ENCODE data around the gene OSBPL5. TPM values are rescaled to one million over a fixed set of nuclear protein-coding genes. Genes with fewer than 3 reads are reported as not detected.

Gene OSBPL5
- total RNA-seq, 4 donors from 2014 or later = 9.2 to 18.5 (median 14.0) TPM

GRCh38 chr11:3204141-3205015 lies 39.3 kb upstream of the OSBPL5 start:
- in situ Hi-C loops (cut with MboI; ENCODE audit: low sequenced_read_pairs in 4 of 4) = no loop called here
- DNase-seq (no peak), ATAC-seq (no peak)
- intact Hi-C loops (cut with DNase I; ENCODE audit: low total_unique reads) = no loop called here
- TF ChIP-seq, protein P1, sequence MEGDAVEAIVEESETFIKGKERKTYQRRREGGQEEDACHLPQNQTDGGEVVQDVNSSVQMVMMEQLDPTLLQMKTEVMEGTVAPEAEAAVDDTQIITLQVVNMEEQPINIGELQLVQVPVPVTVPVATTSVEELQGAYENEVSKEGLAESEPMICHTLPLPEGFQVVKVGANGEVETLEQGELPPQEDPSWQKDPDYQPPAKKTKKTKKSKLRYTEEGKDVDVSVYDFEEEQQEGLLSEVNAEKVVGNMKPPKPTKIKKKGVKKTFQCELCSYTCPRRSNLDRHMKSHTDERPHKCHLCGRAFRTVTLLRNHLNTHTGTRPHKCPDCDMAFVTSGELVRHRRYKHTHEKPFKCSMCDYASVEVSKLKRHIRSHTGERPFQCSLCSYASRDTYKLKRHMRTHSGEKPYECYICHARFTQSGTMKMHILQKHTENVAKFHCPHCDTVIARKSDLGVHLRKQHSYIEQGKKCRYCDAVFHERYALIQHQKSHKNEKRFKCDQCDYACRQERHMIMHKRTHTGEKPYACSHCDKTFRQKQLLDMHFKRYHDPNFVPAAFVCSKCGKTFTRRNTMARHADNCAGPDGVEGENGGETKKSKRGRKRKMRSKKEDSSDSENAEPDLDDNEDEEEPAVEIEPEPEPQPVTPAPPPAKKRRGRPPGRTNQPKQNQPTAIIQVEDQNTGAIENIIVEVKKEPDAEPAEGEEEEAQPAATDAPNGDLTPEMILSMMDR (IDR thresholded peaks at IDR 0.05 in 4 of 5, conservative IDR thresholded peaks at IDR 0.05 in 1 of 5) = no peak
- TF ChIP-seq POLR2A (IDR thresholded peaks at IDR 0.05) = no peak
- Histone ChIP-seq H3K9me3 (no peaks in the 10 kb centered on the region), H3K4me3 (no peak overlapping the region), H3K27me3 (peaks cover 19 to 43% (median 40%) of the 10 kb centered on the region in 3 donors), H3K4me1 (no peaks in the 10 kb centered on the region), H3K36me3 (no peaks in the 10 kb centered on the region), H3K27ac (no peak overlapping the region)

- Histone ChIP-seq H3K9me3 (no peaks in the 10 kb centered on the region), H3K4me3 (no peak overlapping the region), H3K27me3 (peaks cover 19 to 43% (median 40%) of the 10 kb centered on the region in 3 donors), H3K36me3 (no peaks in the 10 kb centered on the region), H3K27ac (no peak overlapping the region), H3K4me1 (no peaks in the 10 kb centered on the region)
- no peak for TF ChIP-seq POLR2A (IDR thresholded peaks at IDR 0.05)
- TF ChIP-seq, protein P1 (IDR thresholded peaks at IDR 0.05 in 4 of 5, conservative IDR thresholded peaks at IDR 0.05 in 1 of 5) = no peak
- intact Hi-C loops (cut with DNase I; ENCODE audit: low total_unique reads) = no loop called here
- no peak for ATAC-seq
- no peak for DNase-seq
- in situ Hi-C loops (cut with MboI; ENCODE audit: low sequenced_read_pairs in 4 of 4) = no loop called here
Observed at GRCh38 chr11:3203221-3204043, 38.3 kb upstream of the OSBPL5 start.

- no peaks in the 10 kb centered on the region for H3K4me1 ChIP-seq
- H3K27me3 ChIP-seq = peaks cover 19 to 43% (median 40%) of the 10 kb centered on the region in 3 donors
- H3K36me3 ChIP-seq = no peaks in the 10 kb centered on the region
- in situ Hi-C loops (cut with MboI; ENCODE audit: low sequenced_read_pairs in 4 of 4) (no loop called here), intact Hi-C loops (cut with DNase I; ENCODE audit: low total_unique reads) (no loop called here)
- H3K27ac ChIP-seq = no peak overlapping the region
- DNase-seq = no peak
- no peaks in the 10 kb centered on the region for H3K9me3 ChIP-seq
- no peak for TF ChIP-seq POLR2A (IDR thresholded peaks at IDR 0.05)
- TF ChIP-seq, protein P1 (IDR thresholded peaks at IDR 0.05 in 4 of 5, conservative IDR thresholded peaks at IDR 0.05 in 1 of 5) = no peak
- no peak for ATAC-seq
- H3K4me3 ChIP-seq = no peak overlapping the region
Observed at GRCh38 chr11:3202759-3203158, 37.6 kb upstream of the OSBPL5 start.

GRCh38 chr11:3202305-3202704 lies 37.2 kb upstream of the OSBPL5 start:
- Histone ChIP-seq H3K27ac (no peak overlapping the region), H3K9me3 (no peaks in the 10 kb centered on the region), H3K4me3 (no peak overlapping the region), H3K4me1 (no peaks in the 10 kb centered on the region), H3K36me3 (no peaks in the 10 kb centered on the region), H3K27me3 (peaks cover 19 to 43% (median 42%) of the 10 kb centered on the region in 3 donors)
- DNase-seq = no peak
- no peak for ATAC-seq
- intact Hi-C loops (cut with DNase I; ENCODE audit: low total_unique reads) (no loop called here), in situ Hi-C loops (cut with MboI; ENCODE audit: low sequenced_read_pairs in 4 of 4) (no loop called here)
- no peak for TF ChIP-seq POLR2A (IDR thresholded peaks at IDR 0.05)
- TF ChIP-seq, protein P1 (IDR thresholded peaks at IDR 0.05 in 4 of 5, conservative IDR thresholded peaks at IDR 0.05 in 1 of 5) = no peak

All from gastrocnemius medialis (tissue), 4 donors.